ENCODE data around the gene MAP3K9.

The MAP3K9 gene

GRCh38 chr14:70821584-70822529 is 12.5 kb upstream of the MAP3K9 start:
- peak; percentile 79 for DNase-seq (ENCODE audit: low spot score)

GRCh38 chr14:70816525-70816924 is 7.2 kb upstream of the MAP3K9 start:
- no peak for DNase-seq (ENCODE audit: low spot score)

- no peak for DNase-seq (ENCODE audit: low spot score)
These were observed 5.2 kb upstream of the MAP3K9 start for GRCh38 chr14:70814466-70814865.

GRCh38 chr14:70812124-70812818 is 3.0 kb upstream of the MAP3K9 start:
- DNase-seq (ENCODE audit: low spot score) = no peak

- DNase-seq (ENCODE audit: low spot score) = no peak
These were observed 2.3 kb upstream of the MAP3K9 start for GRCh38 chr14:70811578-70811977.

- DNase-seq (ENCODE audit: low spot score) = no peak
These were observed 1.7 kb upstream of the MAP3K9 start for GRCh38 chr14:70811050-70811449.

- no peak for DNase-seq (ENCODE audit: low spot score)
These were observed 1.3 kb upstream of the MAP3K9 start for GRCh38 chr14:70810621-70811020.

GRCh38 chr14:70808416-70809224 is 693 bp downstream of the MAP3K9 start:
- peak; percentile 27 for DNase-seq (ENCODE audit: low spot score)

GRCh38 chr14:70807898-70808415 is 1.4 kb downstream of the MAP3K9 start:
- no peak for DNase-seq (ENCODE audit: low spot score)

- DNase-seq (ENCODE audit: low spot score) = peak; percentile 35
These were observed 4.7 kb downstream of the MAP3K9 start for GRCh38 chr14:70804556-70805162.

GRCh38 chr14:70803321-70804310 is 5.7 kb downstream of the MAP3K9 start:
- no peak for DNase-seq (ENCODE audit: low spot score)

- no peak for DNase-seq (ENCODE audit: low spot score)
These were observed 6.9 kb downstream of the MAP3K9 start for GRCh38 chr14:70802379-70802778.

GRCh38 chr14:70801836-70802235 is 7.5 kb downstream of the MAP3K9 start:
- DNase-seq (ENCODE audit: low spot score) = no peak

GRCh38 chr14:70796551-70796950 is 12.8 kb downstream of the MAP3K9 start:
- no peak for DNase-seq (ENCODE audit: low spot score)

- no peak for DNase-seq (ENCODE audit: low spot score)
These were observed 15.0 kb downstream of the MAP3K9 start for GRCh38 chr14:70794294-70794693.

- no peak for DNase-seq (ENCODE audit: low spot score)
These were observed 15.7 kb downstream of the MAP3K9 start for GRCh38 chr14:70793637-70794036.

- no peak for DNase-seq (ENCODE audit: low spot score)
These were observed 16.4 kb downstream of the MAP3K9 start for GRCh38 chr14:70792939-70793338.

- no peak for DNase-seq (ENCODE audit: low spot score)
These were observed 17.3 kb downstream of the MAP3K9 start for GRCh38 chr14:70791971-70792370.

GRCh38 chr14:70789961-70790360 is 19.4 kb downstream of the MAP3K9 start:
- DNase-seq (ENCODE audit: low spot score) = no peak

- peak; percentile 40 for DNase-seq (ENCODE audit: low spot score)
These were observed 20.0 kb downstream of the MAP3K9 start for GRCh38 chr14:70789361-70789760.
